A673 (cell line): ENCODE data around the gene ATOH8. TPM values are rescaled to one million over a fixed set of nuclear protein-coding genes. Genes with fewer than 3 reads are reported as not detected.
A peak's percentile ranks its signal among the peaks of the same experiment; 100 is the strongest.

ENCODE experiments used
- BruUV-seq: library from RNA; stranded (reverse); fragments of 400-500 nt; replicated peaks from 2 replicates; lab custom pipeline; 2021; lab: Mats Ljungman, UMichigan
- CTCF ChIA-PET: fragments of 300-600 bp; sonication (Branson Sonifier 250); formaldehyde crosslinking; loops from one replicate; lab custom pipeline; 2022; ENCODE audit warnings: antibody characterized with exemption; lab: Charles Lee
- POLR2A ChIA-PET: fragments of 300-600 bp; sonication (Branson Sonifier 250); formaldehyde crosslinking; loops from one replicate; lab custom pipeline; 2022; ENCODE audit warnings: antibody characterized with exemption; ENCODE audit not compliant: low non-redundant PET; lab: Charles Lee
- DNase-seq: peaks from one replicate; pipeline ENCODE4 v3.0.0-alpha.2; 2015; ENCODE audit warnings: low spot score
- H3K27ac ChIP-seq: fragments of 200-600 bp; sonication (generic); 2 replicates; pipeline ENCODE4 v1.5.1; 2016; ENCODE audit warnings: mixed run types, low read depth, mild to moderate bottlenecking, mixed read lengths, antibody characterized with exemption, low read length; ENCODE audit not compliant: poor library complexity, severe bottlenecking
- H3K27me3 ChIP-seq: fragments of 200-600 bp; sonication (generic); replicated peaks from 2 replicates; pipeline ENCODE4 v1.6.1; 2017; ENCODE audit warnings: mixed run types, low read depth, mild to moderate bottlenecking, mixed read lengths, antibody characterized with exemption, low read length; ENCODE audit not compliant: insufficient read depth, poor library complexity
- H3K36me3 ChIP-seq: fragments of 200-600 bp; sonication (generic); 2 replicates; pipeline ENCODE4 v1.6.1; 2016; ENCODE audit warnings: mixed run types, mild to moderate bottlenecking, mixed read lengths, antibody characterized with exemption, low read length; ENCODE audit not compliant: insufficient read depth, poor library complexity, severe bottlenecking
- H3K4me1 ChIP-seq: fragments of 200-600 bp; sonication (generic); 2 replicates; pipeline ENCODE4 v1.6.1; 2017; ENCODE audit warnings: mixed run types, mild to moderate bottlenecking, mixed read lengths, antibody characterized with exemption, low read length; ENCODE audit not compliant: insufficient read depth, poor library complexity, severe bottlenecking
- H3K4me3 ChIP-seq: fragments of 200-600 bp; sonication (generic); 2 replicates; pipeline ENCODE4 v1.5.1; 2016; ENCODE audit warnings: low read depth, mixed run types, mild to moderate bottlenecking, mixed read lengths, low read length; ENCODE audit not compliant: poor library complexity, severe bottlenecking
- H3K9me3 ChIP-seq: fragments of 200-600 bp; sonication (generic); 2 replicates; pipeline ENCODE4 v1.6.1; 2016; ENCODE audit warnings: mixed run types, low read depth, mild to moderate bottlenecking, mixed read lengths, antibody characterized with exemption, low read length; ENCODE audit not compliant: poor library complexity, severe bottlenecking
- EZH2 ChIP-seq: fragments of 200-600 bp; sonication (generic); IDR thresholded peaks from 2 replicates; pipeline ENCODE4 v1.6.1; 2017; ENCODE audit warnings: borderline replicate concordance, low read depth, mild to moderate bottlenecking, mixed read lengths, antibody characterized with exemption, low read length; ENCODE audit not compliant: poor library complexity, severe bottlenecking
- intact Hi-C: fragments of 100-400 bp; cut with micrococcal nuclease; formaldehyde crosslinking; loops from one replicate; pipeline ENCODE4 v1.10.0; 2022; ENCODE audit not compliant: unreplicated experiment
- total RNA-seq: library from RNA; stranded (reverse); gene quantifications from 2 replicates; pipeline ENCODE4 v1.2.3, GENCODE V29; 2021
- TF ChIP-seq, protein P1 (sequence below): fragments of 300-800, 200-600 bp; sonication (generic); conservative IDR thresholded peaks from 2 replicates; pipeline ENCODE4 v1.5.1; 2017; ENCODE audit warnings: low read depth, mild to moderate bottlenecking, antibody characterized with exemption, low read length, moderate library complexity, mixed read lengths

The ATOH8 gene
- total RNA-seq, 1 experiment from 2014 or later: 4.6 TPM

DNA sequence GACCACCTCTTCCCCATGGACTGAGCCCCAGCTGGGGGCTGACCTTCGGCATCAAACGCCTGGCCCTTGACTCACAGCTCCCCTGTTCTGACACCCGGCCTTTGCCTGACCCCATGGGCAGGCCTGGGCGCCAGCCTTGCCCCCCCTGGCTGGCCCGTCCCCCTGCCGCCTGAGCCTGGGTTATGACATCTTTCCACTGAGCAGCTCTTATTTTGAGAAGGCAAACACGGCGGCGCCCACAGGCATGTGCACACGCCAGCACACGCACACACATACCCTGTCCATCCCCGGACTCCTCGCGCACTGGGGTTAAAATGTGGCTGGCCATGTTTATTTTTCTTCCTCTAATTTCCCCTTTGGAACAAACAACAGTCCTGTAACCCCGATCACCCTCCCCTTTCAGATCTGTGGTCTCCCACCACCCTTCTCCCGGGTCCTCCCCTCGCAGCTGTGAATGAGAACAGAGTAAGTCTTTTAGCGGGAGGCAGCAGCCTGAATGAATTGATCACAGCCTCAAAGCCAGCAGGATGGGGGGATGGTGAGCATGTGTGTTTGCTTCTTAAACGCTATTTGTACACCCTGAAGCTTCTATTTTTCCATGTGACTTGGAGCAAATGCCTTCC lies 11.8 kb upstream of the ATOH8 start:
- TF ChIP-seq EZH2: no peak
- TF ChIP-seq, protein P1, sequence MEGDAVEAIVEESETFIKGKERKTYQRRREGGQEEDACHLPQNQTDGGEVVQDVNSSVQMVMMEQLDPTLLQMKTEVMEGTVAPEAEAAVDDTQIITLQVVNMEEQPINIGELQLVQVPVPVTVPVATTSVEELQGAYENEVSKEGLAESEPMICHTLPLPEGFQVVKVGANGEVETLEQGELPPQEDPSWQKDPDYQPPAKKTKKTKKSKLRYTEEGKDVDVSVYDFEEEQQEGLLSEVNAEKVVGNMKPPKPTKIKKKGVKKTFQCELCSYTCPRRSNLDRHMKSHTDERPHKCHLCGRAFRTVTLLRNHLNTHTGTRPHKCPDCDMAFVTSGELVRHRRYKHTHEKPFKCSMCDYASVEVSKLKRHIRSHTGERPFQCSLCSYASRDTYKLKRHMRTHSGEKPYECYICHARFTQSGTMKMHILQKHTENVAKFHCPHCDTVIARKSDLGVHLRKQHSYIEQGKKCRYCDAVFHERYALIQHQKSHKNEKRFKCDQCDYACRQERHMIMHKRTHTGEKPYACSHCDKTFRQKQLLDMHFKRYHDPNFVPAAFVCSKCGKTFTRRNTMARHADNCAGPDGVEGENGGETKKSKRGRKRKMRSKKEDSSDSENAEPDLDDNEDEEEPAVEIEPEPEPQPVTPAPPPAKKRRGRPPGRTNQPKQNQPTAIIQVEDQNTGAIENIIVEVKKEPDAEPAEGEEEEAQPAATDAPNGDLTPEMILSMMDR: no peak
- BruUV-seq: no TSS peak
- Histone ChIP-seq H3K27me3 (no peaks in the 10 kb centered on the region), H3K27ac (peak overlapping the region; percentile 68), H3K36me3 (no peaks in the 10 kb centered on the region), H3K9me3 (no peaks in the 10 kb centered on the region), H3K4me1 (peaks cover 41% of the 10 kb centered on the region), H3K4me3 (no peak overlapping the region)
- intact Hi-C loops: no loop called here
- ChIA-PET POLR2A (interaction anchor here (0.7 kb wide), 1 partner anchor 12 kb away, joined by 6 read pairs; the partner anchor contains the start of gene ATOH8), CTCF (interaction anchor here (0.7 to 0.8 kb wide), 2 partner anchors 8 to 60 kb away, joined by 3 read pairs; no protein-coding TSS in a partner anchor)
- DNase-seq: no peak

DNA sequence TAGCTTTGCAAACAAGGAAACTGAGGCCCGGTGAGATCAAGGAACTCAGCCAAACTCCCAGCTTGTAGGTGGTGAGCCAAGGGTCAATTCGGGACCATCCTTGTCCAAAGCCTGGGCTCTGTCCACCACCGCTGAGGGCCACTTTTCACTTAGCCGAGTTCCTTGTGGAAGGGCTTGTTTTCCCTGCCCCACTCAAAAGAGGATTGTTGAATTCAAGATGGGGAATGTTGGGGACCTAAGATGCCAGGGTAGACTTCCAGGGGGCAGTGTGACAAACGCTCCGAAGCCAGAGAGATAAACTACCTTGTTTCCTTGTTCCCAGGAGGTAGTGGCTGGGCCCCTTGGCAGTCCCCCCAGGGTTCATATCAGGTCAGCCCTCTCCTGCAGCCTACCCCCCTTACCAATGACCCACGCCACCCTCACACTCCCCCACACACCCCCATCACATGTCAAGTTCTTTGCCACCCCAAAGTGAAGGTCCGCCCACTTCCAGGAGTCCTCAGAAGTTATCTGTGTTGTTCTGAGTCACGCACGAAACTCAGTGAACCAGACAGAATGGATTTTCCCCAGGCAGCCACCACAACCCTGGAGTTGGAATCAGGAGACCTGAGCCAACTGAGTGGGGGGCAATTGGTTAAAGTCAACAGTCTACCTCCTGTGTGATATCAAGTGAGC lies 10.3 kb upstream of the ATOH8 start:
- intact Hi-C loops: no loop called here
- Histone ChIP-seq H3K27ac (peak overlapping the region; percentile 68), H3K4me3 (no peak overlapping the region), H3K4me1 (peaks cover 41% of the 10 kb centered on the region), H3K9me3 (no peaks in the 10 kb centered on the region), H3K36me3 (no peaks in the 10 kb centered on the region), H3K27me3 (no peaks in the 10 kb centered on the region)
- TF ChIP-seq, protein P1: no peak
- no peak for TF ChIP-seq EZH2
- BruUV-seq: no TSS peak
- ChIA-PET POLR2A (no interaction called here), CTCF (interaction anchor here (0.6 to 1.6 kb wide), 2 partner anchors 70 to 71 kb away, joined by 3 to 4 read pairs; no protein-coding TSS in a partner anchor)
- no peak for DNase-seq

DNA sequence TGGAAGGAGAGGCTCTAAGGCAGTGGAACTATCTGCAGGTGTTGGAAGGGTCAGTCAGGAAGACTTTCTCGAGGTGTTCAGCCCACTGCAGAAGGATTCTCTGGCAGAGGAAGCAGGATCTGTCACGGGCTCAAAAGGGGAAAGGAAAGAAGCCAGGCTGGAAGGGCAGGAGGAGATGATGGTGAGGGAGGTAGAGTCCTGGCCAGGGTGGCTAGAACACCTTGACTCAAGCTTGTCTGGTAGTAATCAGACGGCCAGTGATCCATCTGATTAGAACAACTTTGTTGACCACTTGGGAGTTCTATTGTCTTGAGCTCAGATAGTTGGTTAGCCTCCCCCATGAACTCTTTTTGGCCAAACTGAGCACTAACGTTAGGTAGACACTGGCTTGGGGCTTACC lies 9.7 kb upstream of the ATOH8 start:
- H3K4me3 ChIP-seq: no peak overlapping the region
- intact Hi-C loops: no loop called here
- no TSS peak for BruUV-seq
- no peaks in the 10 kb centered on the region for H3K27me3 ChIP-seq
- ChIA-PET POLR2A (no interaction called here), CTCF (interaction anchor here (1.1 to 1.6 kb wide), 2 partner anchors 10 to 70 kb away, joined by 3 to 4 read pairs; partner anchors contain the start of gene ATOH8)
- no peak overlapping the region for H3K27ac ChIP-seq
- H3K36me3 ChIP-seq: no peaks in the 10 kb centered on the region
- H3K4me1 ChIP-seq: peaks cover 46% of the 10 kb centered on the region
- TF ChIP-seq, protein P1: no peak
- no peak for TF ChIP-seq EZH2
- no peaks in the 10 kb centered on the region for H3K9me3 ChIP-seq
- no peak for DNase-seq
